Measurements from ENCODE around the gene METTL17.

GRCh38 chr14:20997564-20997963 is 7.8 kb downstream of the METTL17 start:
- TF ChIP-seq CTCF (IDR thresholded peaks at IDR 0.05) (no peak), POLR2A (IDR thresholded peaks at IDR 0.05) (no peak)
